ENCODE measurements around the gene CCL22. TPM values are rescaled to one million over a fixed set of nuclear protein-coding genes. Genes with fewer than 3 reads are reported as not detected.

Gene CCL22
- total RNA-seq, 1 donor from 2014 or later = not detected

DNA sequence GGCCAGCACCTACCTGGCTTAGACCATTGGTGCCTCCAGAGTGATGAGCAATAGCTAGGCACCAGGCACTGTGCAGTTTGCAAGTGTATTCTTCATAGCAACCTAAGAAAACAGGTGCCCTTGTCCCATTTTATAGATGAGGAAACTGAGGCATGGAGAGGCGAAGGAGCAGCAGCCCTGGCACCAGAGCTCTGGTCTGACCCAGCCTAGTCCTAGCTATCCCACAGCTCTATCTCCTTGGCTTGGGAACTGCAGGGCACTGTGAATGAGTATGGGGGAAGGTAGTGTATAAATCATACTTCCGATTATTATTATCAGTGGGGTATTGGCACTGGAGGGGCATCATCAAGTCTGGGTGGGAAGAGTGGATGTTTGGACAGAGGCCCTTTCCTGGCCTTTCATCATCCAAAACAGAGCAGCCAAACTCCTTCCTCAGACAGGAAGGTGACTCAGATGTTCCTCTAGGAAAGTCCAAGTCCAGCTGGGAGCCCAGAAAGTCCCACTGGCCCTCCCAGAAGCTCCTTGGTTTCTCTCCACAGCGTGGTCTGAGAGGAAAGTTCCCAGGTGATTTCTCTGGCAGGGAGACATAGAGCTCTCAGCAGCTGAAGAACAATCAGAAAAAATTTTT, 42.1 kb upstream of the CCL22 start:
- Histone ChIP-seq H3K36me3 (ENCODE audit: control insufficient read depth, insufficient read depth, low read length) (no peaks in the 10 kb centered on the region), H3K4me3 (ENCODE audit: low read depth, low read length) (no peak overlapping the region), H3K27me3 (ENCODE audit: control insufficient read depth, insufficient read depth, low read length) (no peaks in the 10 kb centered on the region)
- DNase-seq (ENCODE audit: low read depth) = peak; percentile 61
- TF ChIP-seq CTCF (IDR thresholded peaks at IDR 0.05; ENCODE audit: insufficient read depth, low read length, poor library complexity, severe bottlenecking) = no peak

DNA sequence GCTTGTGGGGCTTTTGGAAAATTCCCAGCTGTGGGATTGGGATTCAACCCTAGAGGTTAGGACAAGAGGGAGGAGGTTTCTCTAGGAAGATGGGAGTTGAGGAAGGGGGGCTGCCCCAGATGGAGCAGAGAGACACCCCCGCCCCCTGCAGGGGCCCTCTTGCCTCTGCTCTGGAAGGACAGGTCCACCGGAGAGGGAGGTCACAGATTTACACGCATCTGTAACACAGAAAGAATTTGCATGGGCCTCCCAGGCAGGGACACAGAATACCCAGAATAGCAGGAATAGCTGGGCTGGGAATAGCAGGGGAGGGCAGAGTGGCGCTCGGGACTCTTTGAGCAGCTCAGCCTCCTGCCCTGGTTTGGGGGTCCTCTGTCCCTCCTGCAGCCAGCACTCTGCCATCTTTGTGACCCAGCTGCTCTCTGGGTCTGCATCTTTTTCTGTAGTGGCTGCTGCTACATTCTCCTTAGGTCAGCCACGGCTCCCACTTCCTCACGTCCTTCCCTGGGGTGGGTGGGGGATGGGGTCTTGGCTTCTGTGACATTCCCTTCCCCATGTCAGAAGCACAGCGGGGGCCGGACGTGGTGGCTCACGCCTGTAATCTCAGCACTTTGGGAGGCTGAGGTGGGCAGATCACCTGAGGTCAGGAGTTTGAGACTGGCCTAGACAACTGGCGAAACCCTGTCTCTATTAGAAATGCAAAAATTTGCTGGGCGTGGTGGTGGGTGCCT, 40.2 kb upstream of the CCL22 start:
- no peaks in the 10 kb centered on the region for H3K27me3 ChIP-seq (ENCODE audit: control insufficient read depth, insufficient read depth, low read length)
- TF ChIP-seq CTCF (IDR thresholded peaks at IDR 0.05; ENCODE audit: insufficient read depth, low read length, poor library complexity, severe bottlenecking) = no peak

DNA sequence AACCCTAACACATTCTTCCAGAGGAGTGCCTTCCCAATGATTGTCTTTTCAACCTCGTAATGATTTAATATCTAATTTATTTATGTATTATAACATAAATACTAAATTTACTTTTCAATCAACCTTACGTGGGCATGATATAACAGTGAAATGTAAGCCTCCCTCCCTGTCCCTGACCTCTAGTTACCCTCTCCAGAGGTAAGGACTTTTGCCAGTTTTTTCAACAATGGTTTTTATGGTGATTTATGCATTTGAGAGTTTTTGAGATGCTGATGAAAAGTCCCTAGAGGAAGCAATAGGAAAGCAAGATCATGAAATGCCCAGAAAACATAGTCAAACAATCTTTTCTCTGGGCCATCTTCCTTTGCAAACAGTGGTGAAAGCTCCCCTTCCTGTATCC, 38.9 kb upstream of the CCL22 start:
- TF ChIP-seq CTCF (IDR thresholded peaks at IDR 0.05; ENCODE audit: insufficient read depth, low read length, poor library complexity, severe bottlenecking) = no peak
- Histone ChIP-seq H3K36me3 (ENCODE audit: control insufficient read depth, insufficient read depth, low read length) (no peaks in the 10 kb centered on the region), H3K27me3 (ENCODE audit: control insufficient read depth, insufficient read depth, low read length) (no peaks in the 10 kb centered on the region), H3K4me3 (ENCODE audit: low read depth, low read length) (no peak overlapping the region)
- no peak for DNase-seq (ENCODE audit: low read depth)

More for the DNA sequence above, 40.2 kb upstream of the CCL22 start:
- Histone ChIP-seq H3K36me3 (ENCODE audit: control insufficient read depth, insufficient read depth, low read length) (no peaks in the 10 kb centered on the region), H3K4me3 (ENCODE audit: low read depth, low read length) (no peak overlapping the region)
- no peak for DNase-seq (ENCODE audit: low read depth)

DNA sequence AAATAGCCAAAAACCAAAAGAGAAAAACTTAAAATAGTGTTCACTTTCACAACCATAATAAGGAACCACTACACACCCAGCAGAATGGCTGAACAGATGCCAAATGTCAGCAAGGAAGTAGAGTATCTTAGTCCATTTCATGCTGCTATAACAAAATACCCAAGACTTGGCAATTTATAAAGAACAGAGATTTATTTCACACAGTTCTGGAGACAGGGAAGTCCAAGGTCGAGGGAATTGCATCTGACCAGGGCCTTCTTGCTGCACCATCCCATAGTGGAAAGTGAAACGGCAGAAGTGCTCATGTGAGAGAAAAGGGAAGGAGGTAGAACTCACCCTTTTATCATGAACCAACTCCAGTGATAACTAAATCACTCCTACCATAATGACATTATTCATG, 33.8 kb upstream of the CCL22 start:
- Histone ChIP-seq H3K27me3 (ENCODE audit: control insufficient read depth, insufficient read depth, low read length) (no peaks in the 10 kb centered on the region), H3K36me3 (ENCODE audit: control insufficient read depth, insufficient read depth, low read length) (no peaks in the 10 kb centered on the region), H3K4me3 (ENCODE audit: low read depth, low read length) (no peak overlapping the region)
- DNase-seq (ENCODE audit: low read depth) = no peak
- TF ChIP-seq CTCF (IDR thresholded peaks at IDR 0.05; ENCODE audit: insufficient read depth, low read length, poor library complexity, severe bottlenecking) = no peak

DNA sequence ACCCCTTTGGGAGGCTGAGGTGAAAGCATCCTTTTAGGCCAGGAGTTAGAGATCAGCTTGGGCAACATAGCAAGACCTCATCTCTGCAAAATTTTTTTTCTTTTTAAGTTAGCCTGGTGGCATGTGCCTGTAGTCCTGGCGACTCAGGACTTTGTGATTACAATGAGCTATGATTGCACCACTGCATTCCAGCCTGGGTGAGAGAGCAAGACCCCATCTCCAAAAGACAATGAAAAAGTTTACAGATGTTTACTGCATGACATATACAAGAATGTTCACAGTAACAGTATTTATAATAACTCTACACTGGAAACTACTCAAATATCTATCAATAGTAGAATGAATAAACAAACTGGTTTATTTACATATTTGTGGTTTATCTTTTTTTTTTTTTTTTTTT, 33.1 kb upstream of the CCL22 start:
- Histone ChIP-seq H3K4me3 (ENCODE audit: low read depth, low read length) (no peak overlapping the region), H3K27me3 (ENCODE audit: control insufficient read depth, insufficient read depth, low read length) (no peaks in the 10 kb centered on the region), H3K36me3 (ENCODE audit: control insufficient read depth, insufficient read depth, low read length) (no peaks in the 10 kb centered on the region)
- no peak for TF ChIP-seq CTCF (IDR thresholded peaks at IDR 0.05; ENCODE audit: insufficient read depth, low read length, poor library complexity, severe bottlenecking)
- no peak for DNase-seq (ENCODE audit: low read depth)
